Thyroid gland (tissue), 4 donors: Measurements from ENCODE around the gene UCK1.

ENCODE experiments used
- CTCF ChIP-seq, 6 experiments: fragments of 200-600 bp in 3 of 6; fragments of 450-650 bp in 3 of 6; sonication (generic) in 3 of 6; IDR thresholded peaks; one replicate each; pipeline ENCODE4 v1.5.1; 2016 to 2019; ENCODE audit warnings: antibody characterized with exemption in 6 of 6, mild to moderate bottlenecking in 2 of 6, inconsistent platforms in 1 of 6, moderate library complexity in 1 of 6
- POLR2A ChIP-seq, 2 donors: fragments of 450-650 bp; IDR thresholded peaks; one replicate each; pipeline ENCODE4 v1.6.1; 2017; ENCODE audit warnings: antibody characterized with exemption in 2 of 2, mild to moderate bottlenecking in 2 of 2, moderate library complexity in 1 of 2

- no peak for TF ChIP-seq CTCF (IDR thresholded peaks at IDR 0.05)
- no peak for TF ChIP-seq POLR2A (IDR thresholded peaks at IDR 0.05)
Measured at GRCh38 chr9:131482343-131483006, 48.6 kb downstream of the UCK1 start.
